Fibroblast of lung (primary cell): ENCODE data around the gene ARMC9. TPM values are rescaled to one million over a fixed set of nuclear protein-coding genes. Genes with fewer than 3 reads are reported as not detected.

Experiments used
- DNase-seq, 2 donors: peaks; one replicate each; pipeline versions ENCODE4 v3.0.0 to v3.0.0-alpha.2; 2010; ENCODE audit warnings: low read depth in 2 of 2
- H2AFZ ChIP-seq: 2 replicates; pipeline ENCODE4 v1.5.1; 2012; ENCODE audit warnings: low read length, control low read depth, inconsistent platforms
- H3K27ac ChIP-seq: 2 replicates; pipeline ENCODE4 v1.5.1; 2011; ENCODE audit warnings: low read length, control low read depth; ENCODE audit not compliant: insufficient read depth
- H3K27me3 ChIP-seq: 2 replicates; pipeline ENCODE4 v1.5.1; 2011; ENCODE audit warnings: mild to moderate bottlenecking, low read length; ENCODE audit not compliant: control insufficient read depth, insufficient read depth
- H3K36me3 ChIP-seq: 2 replicates; pipeline ENCODE4 v1.5.1; 2011; ENCODE audit warnings: low read length; ENCODE audit not compliant: control insufficient read depth, insufficient read depth
- H3K4me1 ChIP-seq: 2 replicates; pipeline ENCODE4 v1.5.1; 2011; ENCODE audit warnings: low read length; ENCODE audit not compliant: control insufficient read depth, insufficient read depth; ENCODE audit errors: extremely low read depth
- H3K4me2 ChIP-seq: 2 replicates; pipeline ENCODE4 v1.5.1; 2011; ENCODE audit warnings: low read length, control low read depth; ENCODE audit not compliant: insufficient read depth; ENCODE audit errors: extremely low read depth
- H3K4me3 ChIP-seq, 4 experiments: fragments of 200-600 bp in 1 of 4; sonication (generic) in 1 of 4; replicated peaks in 1 of 4; 2 replicates each; pipeline ENCODE4 v1.5.1; 2011 to 2016; ENCODE audit warnings: low read length in 4 of 4, low read depth in 3 of 4, mild to moderate bottlenecking in 3 of 4, control low read depth in 2 of 4, inconsistent platforms in 1 of 4, mixed read lengths in 1 of 4; ENCODE audit not compliant: insufficient read depth in 1 of 4; ENCODE audit errors: control extremely low read depth in 1 of 4
- H3K79me2 ChIP-seq: 2 replicates; pipeline ENCODE4 v1.5.1; 2012; ENCODE audit warnings: mild to moderate bottlenecking, low read length, inconsistent platforms; ENCODE audit not compliant: control insufficient read depth, insufficient read depth
- H3K9ac ChIP-seq: 2 replicates; pipeline ENCODE4 v1.5.1; 2011; ENCODE audit warnings: mild to moderate bottlenecking, low read length, control low read depth; ENCODE audit not compliant: insufficient read depth
- H3K9me3 ChIP-seq: 2 replicates; pipeline ENCODE4 v1.5.1; 2012; ENCODE audit warnings: low read depth, low read length; ENCODE audit not compliant: control insufficient read depth, insufficient read depth
- H4K20me1 ChIP-seq: 2 replicates; pipeline ENCODE4 v1.5.1; 2011; ENCODE audit warnings: low read length; ENCODE audit not compliant: control insufficient read depth, insufficient read depth; ENCODE audit errors: extremely low read depth
- CTCF ChIP-seq, 2 donors: IDR thresholded peaks in 1 of 2; conservative IDR thresholded peaks in 1 of 2; 1 replicate in 1 of 2; 2 replicates in 1 of 2; pipeline ENCODE4 v1.5.1; 2011 to 2012; ENCODE audit warnings: low read length in 2 of 2, control low read depth in 1 of 2, inconsistent platforms in 1 of 2, low read depth in 1 of 2, mild to moderate bottlenecking in 1 of 2
- EZH2 ChIP-seq: IDR thresholded peaks from 2 replicates; pipeline ENCODE4 v1.5.1; 2012; ENCODE audit warnings: low read length, control low read depth, mild to moderate bottlenecking; ENCODE audit errors: missing control alignments
- polyA plus RNA-seq, 2 donors: library from polyadenylated mRNA; depleted of rRNA in 1 of 2; stranded (reverse) in 1 of 2; unstranded in 1 of 2; fragments of >200 nt; gene quantifications; 2 replicates each; pipeline ENCODE4 v1.2.1, GENCODE V29; 2011 to 2012; ENCODE audit warnings: missing spikeins in 1 of 2
- total RNA-seq: library from RNA; depleted of rRNA; stranded (reverse); fragments of >200 nt; gene quantifications from 2 replicates; pipeline ENCODE4 v1.2.1, GENCODE V29; 2014

Gene ARMC9
- total and polyA plus RNA-seq, 2 donors (not counting 1 experiment from before 2014, with no cell fraction given), result 68.4 to 153 TPM

DNA sequence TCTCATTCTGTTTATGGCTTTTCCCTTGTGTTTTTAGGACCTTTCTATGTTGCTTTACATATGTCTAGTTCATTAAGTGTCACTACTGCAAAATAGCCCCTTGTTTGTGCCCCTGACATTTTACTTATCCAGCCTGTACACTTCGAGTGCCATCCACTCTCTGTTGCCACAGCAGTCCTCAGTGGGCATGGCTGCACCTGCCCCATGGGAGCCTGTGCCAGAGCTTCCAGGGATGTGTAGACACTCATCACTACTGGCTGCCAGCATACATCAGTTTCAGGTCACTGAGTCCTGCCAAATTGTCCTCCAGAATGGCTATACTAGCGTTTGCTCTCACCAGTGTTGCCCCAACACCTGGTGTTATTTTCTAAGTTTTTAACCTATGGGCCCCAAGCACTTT lies 80.4 kb downstream of the ARMC9 start:
- Histone ChIP-seq H3K27me3 (no peaks in the 10 kb centered on the region), H3K36me3 (peaks cover 22% of the 10 kb centered on the region), H3K27ac (no peak overlapping the region), H3K79me2 (no peaks in the 10 kb centered on the region), H2AFZ (no peak overlapping the region), H4K20me1 (no peaks in the 10 kb centered on the region), H3K4me2 (no peak overlapping the region), H3K9ac (no peak overlapping the region), H3K4me3 (no peak overlapping the region), H3K4me1 (no peaks in the 10 kb centered on the region), H3K9me3 (no peaks in the 10 kb centered on the region)
- DNase-seq, result no peak
- no peak for TF ChIP-seq CTCF (conservative IDR thresholded peaks at IDR 0.05 in 1 of 2, IDR thresholded peaks at IDR 0.05 in 1 of 2; ENCODE audit: low read depth in 1 of 2, low read length in 2 of 2)
- no peak for TF ChIP-seq EZH2

GRCh38 chr2:231280846-231281245 lies 82.4 kb downstream of the ARMC9 start:
- Histone ChIP-seq H3K9ac (no peak overlapping the region), H3K36me3 (peaks cover 18% of the 10 kb centered on the region), H3K9me3 (no peaks in the 10 kb centered on the region), H3K79me2 (no peaks in the 10 kb centered on the region), H4K20me1 (no peaks in the 10 kb centered on the region), H3K27ac (no peak overlapping the region), H3K4me1 (no peaks in the 10 kb centered on the region), H2AFZ (no peak overlapping the region), H3K4me2 (no peak overlapping the region), H3K27me3 (no peaks in the 10 kb centered on the region), H3K4me3 (no peak overlapping the region)
- no peak for DNase-seq
- TF ChIP-seq EZH2, result no peak
- TF ChIP-seq CTCF (conservative IDR thresholded peaks at IDR 0.05 in 1 of 2, IDR thresholded peaks at IDR 0.05 in 1 of 2; ENCODE audit: low read depth in 1 of 2, low read length in 2 of 2), result no peak

GRCh38 chr2:231284296-231284695 lies 85.9 kb downstream of the ARMC9 start:
- H3K4me3 ChIP-seq, result no peak overlapping the region

More at GRCh38 chr2:231284296-231284695, 85.9 kb downstream of the ARMC9 start:
- no peak overlapping the region for H3K9ac ChIP-seq
- H3K36me3 ChIP-seq, result peaks cover 10% of the 10 kb centered on the region
- no peaks in the 10 kb centered on the region for H3K27me3 ChIP-seq
- no peak for DNase-seq
- H3K4me1 ChIP-seq, result no peaks in the 10 kb centered on the region
- H2AFZ ChIP-seq, result no peak overlapping the region
- H3K4me2 ChIP-seq, result no peak overlapping the region
- H4K20me1 ChIP-seq, result no peaks in the 10 kb centered on the region
- H3K79me2 ChIP-seq, result no peaks in the 10 kb centered on the region
- H3K27ac ChIP-seq, result no peak overlapping the region
- no peak for TF ChIP-seq CTCF (conservative IDR thresholded peaks at IDR 0.05 in 1 of 2, IDR thresholded peaks at IDR 0.05 in 1 of 2; ENCODE audit: low read depth in 1 of 2, low read length in 2 of 2)
- TF ChIP-seq EZH2, result no peak
- H3K9me3 ChIP-seq, result no peaks in the 10 kb centered on the region
